IMR-90 (cell line): ENCODE results near the gene ARHGAP15. TPM values are rescaled to one million over a fixed set of nuclear protein-coding genes. Genes with fewer than 3 reads are reported as not detected.

ENCODE experiments used
- ATAC-seq: fragments of 200-7000 bp; cut with Tn5 transposase; 2 replicates; pipeline ENCODE4 v1.9.1; 2020; ENCODE audit warnings: low read depth, mild to moderate bottlenecking, moderate library complexity
- BruUV-seq: library from RNA; stranded (reverse); fragments of 400-500 nt; replicated peaks from 2 replicates; lab custom pipeline; 2021; lab: Mats Ljungman, UMichigan
- CTCF ChIA-PET: fragments of 300-600 bp; formaldehyde crosslinking; extraction: SDS; loops from one replicate; lab custom pipeline; 2021; ENCODE audit warnings: antibody characterized with exemption; lab: Yijun Ruan, JAX
- POLR2A ChIA-PET: fragments of 300-600 bp; sonication (Branson Sonifier 250); formaldehyde crosslinking; loops from one replicate; lab custom pipeline; 2022; ENCODE audit warnings: antibody characterized with exemption; ENCODE audit not compliant: unreplicated experiment; lab: Charles Lee
- DNase-seq: peaks from one replicate; pipeline ENCODE4 v3.0.0; 2013
- H2AFZ ChIP-seq: replicated peaks from 2 replicates; pipeline ENCODE3; 2013; ENCODE audit warnings: low read length, mild to moderate bottlenecking; ENCODE audit not compliant: poor library complexity
- H2AK5ac ChIP-seq: 2 replicates; pipeline ENCODE4 v1.6.1; 2013; ENCODE audit warnings: low read depth, low read length, inconsistent platforms
- H2AK9ac ChIP-seq: replicated peaks from 2 replicates; pipeline ENCODE3; 2013; ENCODE audit warnings: mild to moderate bottlenecking, low read depth, low read length, moderate library complexity; ENCODE audit not compliant: poor library complexity
- H2BK120ac ChIP-seq: 2 replicates; pipeline ENCODE4 v1.6.1; 2013; ENCODE audit warnings: low read depth, low read length, inconsistent platforms
- H2BK15ac ChIP-seq: 3 replicates; pipeline ENCODE4 v1.6.1; 2013; ENCODE audit warnings: low read depth, low read length, inconsistent platforms
- H2BK20ac ChIP-seq: 2 replicates; pipeline ENCODE4 v1.6.1; 2013; ENCODE audit warnings: low read depth, mild to moderate bottlenecking, inconsistent platforms, low read length, moderate library complexity
- H2BK5ac ChIP-seq: 2 replicates; pipeline ENCODE4 v1.6.1; 2013; ENCODE audit warnings: mild to moderate bottlenecking, low read depth, low read length, inconsistent platforms; ENCODE audit not compliant: poor library complexity, severe bottlenecking
- H3K14ac ChIP-seq: replicated peaks from 2 replicates; pipeline ENCODE4 v1.6.1; 2013; ENCODE audit warnings: low read depth, low read length, inconsistent platforms
- H3K18ac ChIP-seq: 2 replicates; pipeline ENCODE4 v1.6.1; 2013; ENCODE audit warnings: low read depth, low read length, control low read depth
- H3K23ac ChIP-seq: 2 replicates; pipeline ENCODE4 v1.6.1; 2013; ENCODE audit warnings: low read depth, low read length, inconsistent platforms
- H3K27ac ChIP-seq: 2 replicates; pipeline ENCODE4 v1.5.1; 2013; ENCODE audit warnings: mild to moderate bottlenecking, control low read depth, low read length; ENCODE audit not compliant: insufficient read depth
- H3K27me3 ChIP-seq: 2 replicates; pipeline ENCODE4 v1.6.1; 2013; ENCODE audit warnings: low read length; ENCODE audit not compliant: control insufficient read depth, insufficient read depth
- H3K36me3 ChIP-seq: 2 replicates; pipeline ENCODE4 v1.6.1; 2013; ENCODE audit warnings: low read length, mixed read lengths; ENCODE audit not compliant: control insufficient read depth, insufficient read depth
- H3K4ac ChIP-seq: 2 replicates; pipeline ENCODE4 v1.6.1; 2013; ENCODE audit warnings: low read depth, low read length, inconsistent platforms
- H3K4me1 ChIP-seq: 2 replicates; pipeline ENCODE4 v1.6.1; 2013; ENCODE audit warnings: low read length, mixed read lengths; ENCODE audit not compliant: control insufficient read depth, insufficient read depth
- H3K4me2 ChIP-seq: 2 replicates; pipeline ENCODE4 v1.6.1; 2013; ENCODE audit warnings: low read depth, mild to moderate bottlenecking, control low read depth, low read length, moderate library complexity
- H3K4me3 ChIP-seq: 2 replicates; pipeline ENCODE4 v1.5.1; 2013; ENCODE audit warnings: low read depth, mild to moderate bottlenecking, control low read depth, low read length, moderate library complexity; ENCODE audit not compliant: insufficient read depth
- H3K56ac ChIP-seq: 2 replicates; pipeline ENCODE4 v1.6.1; 2013; ENCODE audit warnings: low read length, inconsistent platforms; ENCODE audit not compliant: insufficient read depth; ENCODE audit errors: extremely low read depth
- H3K79me1 ChIP-seq, 2 experiments: 2 replicates each; pipeline ENCODE4 v1.6.1; 2013; ENCODE audit warnings: low read length in 2 of 2, inconsistent platforms in 1 of 2, low read depth in 1 of 2
- H3K9ac ChIP-seq: 2 replicates; pipeline ENCODE4 v1.6.1; 2013; ENCODE audit warnings: low read depth, low read length, control low read depth
- H3K9me1 ChIP-seq: 2 replicates; pipeline ENCODE4 v1.6.1; 2013; ENCODE audit warnings: low read length, inconsistent platforms; ENCODE audit not compliant: insufficient read depth
- H3K9me3 ChIP-seq: 2 replicates; pipeline ENCODE4 v1.6.1; 2013; ENCODE audit warnings: low read length; ENCODE audit not compliant: control insufficient read depth, insufficient read depth
- H4K20me1 ChIP-seq: 2 replicates; pipeline ENCODE4 v1.6.1; 2013; ENCODE audit warnings: low read length, inconsistent platforms; ENCODE audit not compliant: insufficient read depth
- H4K5ac ChIP-seq: 2 replicates; pipeline ENCODE4 v1.6.1; 2013; ENCODE audit warnings: mild to moderate bottlenecking, low read depth, low read length, control low read depth
- H4K8ac ChIP-seq, 2 experiments: 2 replicates each; pipeline ENCODE4 v1.6.1; 2013; ENCODE audit warnings: low read depth in 2 of 2, low read length in 2 of 2, control low read depth in 1 of 2, inconsistent platforms in 1 of 2
- H4K91ac ChIP-seq: 2 replicates; pipeline ENCODE4 v1.6.1; 2013; ENCODE audit warnings: low read depth, low read length, inconsistent platforms; ENCODE audit not compliant: insufficient read depth
- CEBPB ChIP-seq: IDR thresholded peaks from 2 replicates; pipeline ENCODE4 v1.6.1; 2012; ENCODE audit warnings: low read depth, low read length, improper control_type of control experiment
- MXI1 ChIP-seq: IDR thresholded peaks from 2 replicates; pipeline ENCODE4 v1.6.1; 2012; ENCODE audit warnings: low read depth, mild to moderate bottlenecking, low read length, moderate library complexity, borderline replicate concordance
- WGBS, 2 experiments: methylation state at CpG; one replicate each; pipeline versions ENCODE4 v1.1.5 to v1.1.7; 2013; ENCODE audit warnings: missing lambda C conversion rate in 2 of 2; ENCODE audit not compliant: insufficient read length in 1 of 2; ENCODE audit errors: extremely low coverage in 2 of 2; 5-methylcytosine and 5-hydroxymethylcytosine counted together
- dilution Hi-C: fragments of 300-500 bp; cut with HindIII; formaldehyde crosslinking; loops from one replicate; pipeline ENCODE4 v1.14.3; 2018; ENCODE audit warnings: low sequenced_read_pairs; ENCODE audit not compliant: unreplicated experiment
- in situ Hi-C: fragments of 300-500 bp; cut with MboI; formaldehyde crosslinking; loops from 3 replicates; pipeline ENCODE4 v1.14.3; 2019; ENCODE audit warnings: low sequenced_read_pairs, inconsistent platforms, mixed read lengths
- intact Hi-C: fragments of 100-400 bp; cut with micrococcal nuclease; formaldehyde crosslinking; loops from 2 replicates; pipeline ENCODE4 v1.10.0; 2022
- polyA plus RNA-seq, 3 experiments: library from polyadenylated mRNA; depleted of rRNA; stranded (reverse); fragments of >200 nt; gene quantifications; 2 replicates each; pipeline ENCODE4 v1.2.3, GENCODE V29; 2012; ENCODE audit warnings: low replicate concordance in 1 of 3
- total RNA-seq: library from RNA; depleted of rRNA; stranded (reverse); fragments of >200 nt; gene quantifications from 2 replicates; pipeline ENCODE4 v1.2.3, GENCODE V29; 2012

ARHGAP15 gene
- total and polyA plus RNA-seq, 2 of the 4 experiments (the other 2 are of a cell fraction), result not detected

GRCh38 chr2:143504397-143504796 is 375.2 kb downstream of the ARHGAP15 start:
- BruUV-seq, result no TSS peak
- no peaks in the 10 kb centered on the region for H3K9me1 ChIP-seq

More at GRCh38 chr2:143504397-143504796, 375.2 kb downstream of the ARHGAP15 start:
- Histone ChIP-seq H2AK5ac (no peak overlapping the region), H2BK15ac (no peak overlapping the region), H3K79me1 (no peaks in the 10 kb centered on the region), H3K56ac (no peak overlapping the region), H3K27me3 (no peaks in the 10 kb centered on the region), H4K20me1 (no peaks in the 10 kb centered on the region), H3K4ac (no peak overlapping the region), H3K4me1 (no peaks in the 10 kb centered on the region), H3K27ac (no peak overlapping the region), H3K14ac (no peak overlapping the region), H4K91ac (no peak overlapping the region), H3K23ac (no peak overlapping the region), H2BK120ac (no peak overlapping the region), H2AK9ac (no peak overlapping the region), H3K36me3 (no peaks in the 10 kb centered on the region), H3K9ac (no peak overlapping the region), H4K5ac (no peak overlapping the region), H2BK20ac (no peak overlapping the region), H3K9me3 (no peaks in the 10 kb centered on the region), H3K4me3 (no peak overlapping the region), H3K4me2 (no peak overlapping the region), H4K8ac (no peak overlapping the region), H2AFZ (no peak overlapping the region), H2BK5ac (no peak overlapping the region), H3K18ac (no peak overlapping the region)
- ChIA-PET CTCF (no interaction called here), POLR2A (no interaction called here)
- dilution Hi-C loops, result no loop called here
- 0 out of 2 replicates have a peak, but pooled peaks have one; percentile 19 for TF ChIP-seq CEBPB
- TF ChIP-seq MXI1, result no peak
- no CpG with 5 or more reads among the region's 2 CpGs for WGBS, 2 experiments
- in situ Hi-C loops, result loop anchor here (25.0 kb wide), 1 partner anchor 1008 kb away; the partner anchor contains the start of gene ZEB2
- ATAC-seq (no peak), DNase-seq (no peak)
- intact Hi-C loops, result no loop called here
